HG02884 (cell line): ENCODE results near the gene MRPL38.

Experiments used
- ATAC-seq: cut with Tn5 transposase; IDR thresholded peaks from one replicate; pipeline ENCODE4 v1.9.1; 2021; ENCODE audit warnings: mild to moderate bottlenecking, moderate library complexity; ENCODE audit not compliant: unreplicated experiment

The MRPL38 gene

DNA sequence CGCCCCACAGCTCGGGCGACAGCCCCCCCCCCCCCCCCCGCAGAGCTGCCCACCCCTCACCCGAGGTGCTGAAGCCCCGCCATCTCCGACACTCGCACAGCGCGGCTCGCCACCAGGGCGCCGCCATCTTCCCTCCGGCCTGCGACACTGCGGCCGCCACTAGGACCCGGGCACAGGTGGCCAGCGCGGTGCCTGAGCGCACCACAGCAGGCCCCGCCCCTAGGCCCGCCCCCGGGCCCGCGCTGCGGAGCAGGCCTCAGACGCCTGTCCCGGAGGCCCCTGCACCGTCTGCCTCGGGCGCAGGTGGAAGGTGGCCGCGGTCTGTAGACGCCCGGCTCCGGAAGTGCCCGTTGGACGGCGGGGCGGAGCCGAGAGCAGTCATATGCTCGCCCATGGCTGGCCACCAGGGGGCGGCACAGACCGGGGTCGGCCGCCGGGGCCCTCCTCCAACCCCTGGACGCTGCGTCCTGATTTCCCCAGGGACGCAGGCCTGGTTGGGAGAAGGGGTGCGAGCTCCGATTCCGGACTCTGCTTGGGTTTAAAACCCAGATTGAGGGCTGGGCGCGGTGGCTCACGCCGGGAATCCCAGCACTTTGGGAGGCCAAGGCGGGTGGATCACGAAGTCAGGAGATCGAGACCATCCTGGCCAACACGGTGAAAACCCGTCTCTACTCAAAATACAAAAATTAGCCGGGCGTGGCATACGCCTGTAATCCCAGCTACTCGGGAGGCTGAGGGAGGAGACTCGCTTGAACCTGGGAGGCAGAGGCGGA lies at the start of gene MRPL38:
MRPL38 (minus strand) TSS at position 136 of the 773 bp plus-strand sequence; CDS start at position 127, 9 bp downstream.
- peak; percentile 96 for ATAC-seq

DNA sequence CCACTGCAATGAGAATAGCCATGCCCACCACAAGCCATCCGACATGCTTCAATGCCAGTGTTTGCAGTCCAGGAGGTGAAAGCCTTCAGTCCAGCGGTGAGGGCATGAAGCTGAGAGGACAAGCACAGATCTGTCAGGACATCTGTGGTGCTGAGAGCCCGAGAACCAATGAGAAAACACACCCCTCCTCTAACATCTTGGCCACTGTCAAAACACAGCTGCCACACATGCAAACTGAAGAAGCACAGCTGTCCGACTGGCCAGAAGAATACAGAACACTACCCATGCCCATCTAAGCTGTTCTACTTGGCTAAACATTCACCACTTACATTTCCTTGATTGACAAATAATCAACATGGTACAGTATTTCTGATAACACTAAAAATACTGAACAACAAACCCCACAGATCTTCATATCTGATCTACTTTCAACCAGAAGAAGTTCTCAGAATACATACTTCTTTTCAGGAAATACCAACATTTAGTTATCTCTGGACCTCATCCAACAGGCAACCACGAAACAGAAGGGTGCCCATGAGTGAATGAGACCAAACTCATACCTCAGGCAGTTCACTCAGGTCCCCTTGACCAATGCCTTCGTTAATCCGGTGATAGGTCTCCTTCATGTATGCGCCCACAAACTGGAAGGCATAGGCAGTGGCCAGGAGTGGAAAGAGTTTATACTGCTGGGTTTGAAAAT lies 46.3 kb upstream of the MRPL38 start:
- no peak for ATAC-seq

DNA sequence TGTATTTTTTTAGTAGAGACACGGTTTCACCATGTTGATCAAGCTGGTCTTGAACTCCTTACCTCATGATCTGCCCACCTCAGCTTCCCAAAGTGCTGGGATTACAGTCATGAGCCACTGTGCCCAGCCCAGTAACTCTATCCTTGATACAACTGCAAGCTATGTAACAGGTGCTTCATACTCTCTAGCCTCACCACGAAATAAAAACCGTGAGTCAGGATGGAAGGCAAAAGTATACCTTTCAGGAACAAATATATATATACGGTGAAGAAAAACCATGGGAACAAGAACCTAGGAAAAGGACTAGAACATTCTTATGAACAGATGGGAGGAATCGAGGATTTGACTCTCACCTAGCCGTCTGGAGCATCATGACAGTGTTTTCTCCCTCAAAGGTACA lies 45.7 kb upstream of the MRPL38 start:
- ATAC-seq, result no peak

DNA sequence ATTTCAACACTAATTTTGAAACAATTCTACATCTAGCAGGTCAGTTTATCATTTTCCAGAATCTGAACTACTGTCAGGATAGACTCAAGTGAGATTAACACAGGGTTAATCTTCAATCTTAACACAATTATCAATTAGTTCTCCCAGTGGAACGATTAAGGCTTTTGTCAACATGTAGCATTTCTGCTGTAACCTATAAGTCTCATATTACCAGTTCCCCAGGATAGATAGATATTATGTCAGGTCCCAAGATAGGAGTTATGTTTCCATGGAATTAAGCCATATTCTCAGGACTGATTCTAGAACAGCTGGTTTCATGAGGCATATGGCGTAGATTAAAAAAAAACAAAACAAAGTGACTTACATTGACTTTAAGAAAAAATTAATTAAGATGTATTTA lies 40.5 kb upstream of the MRPL38 start:
- ATAC-seq, result no peak

DNA sequence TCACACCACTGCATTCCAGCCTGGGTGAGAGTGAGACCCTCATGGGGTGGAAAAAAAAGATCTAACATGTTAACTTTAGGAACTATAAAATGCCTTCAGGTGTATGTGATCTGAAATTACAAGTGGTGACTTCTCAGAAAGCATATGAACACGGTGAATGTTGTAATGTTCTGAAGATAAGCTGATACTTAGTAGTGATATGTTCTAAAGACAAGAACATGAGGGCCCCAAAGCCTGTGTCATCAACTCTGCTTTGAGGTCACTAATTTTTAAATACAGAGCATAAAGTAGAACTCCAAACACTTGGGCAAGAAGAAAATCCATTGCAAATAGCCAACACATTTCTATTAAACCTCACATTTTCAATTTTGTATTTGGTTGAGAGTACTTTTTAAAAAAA lies 38.8 kb upstream of the MRPL38 start:
- no peak for ATAC-seq

DNA sequence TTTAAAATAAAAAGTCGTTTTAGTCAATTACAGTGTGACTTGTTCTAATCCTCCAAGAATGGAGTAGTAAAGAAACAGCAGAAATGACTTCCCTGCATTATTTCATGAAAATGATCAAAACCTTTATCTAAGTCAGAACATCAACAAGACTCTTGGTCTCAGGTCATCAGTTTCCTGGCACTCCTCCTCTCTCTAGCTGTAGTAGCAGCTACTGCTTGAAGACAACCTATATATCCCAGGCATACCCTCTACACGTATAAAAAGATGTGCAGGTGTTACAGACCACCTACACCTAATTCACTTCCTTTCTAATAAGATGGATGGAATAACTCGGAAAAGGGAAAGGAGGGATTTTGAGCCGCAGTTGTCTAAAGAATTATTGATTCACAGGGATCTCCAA lies 37.8 kb upstream of the MRPL38 start:
- ATAC-seq, result no peak

DNA sequence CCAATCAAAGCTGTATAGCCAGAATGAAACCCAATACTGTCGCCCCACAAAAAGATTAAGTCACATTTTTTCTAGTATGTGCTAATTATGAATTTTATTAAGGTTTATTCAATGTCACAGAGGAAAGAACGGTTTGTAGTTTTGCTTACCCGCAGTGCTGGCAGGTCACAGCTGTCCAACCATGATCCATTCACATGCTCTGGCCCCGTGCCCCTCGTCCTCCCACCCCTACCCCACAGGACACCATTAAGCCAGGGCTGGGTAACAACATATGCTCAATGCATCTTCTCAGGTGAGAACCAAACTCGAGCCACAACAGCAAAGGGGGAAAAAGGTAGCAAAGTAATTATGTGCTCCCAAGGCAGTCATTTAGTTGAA lies 36.7 kb upstream of the MRPL38 start:
- ATAC-seq, result no peak

DNA sequence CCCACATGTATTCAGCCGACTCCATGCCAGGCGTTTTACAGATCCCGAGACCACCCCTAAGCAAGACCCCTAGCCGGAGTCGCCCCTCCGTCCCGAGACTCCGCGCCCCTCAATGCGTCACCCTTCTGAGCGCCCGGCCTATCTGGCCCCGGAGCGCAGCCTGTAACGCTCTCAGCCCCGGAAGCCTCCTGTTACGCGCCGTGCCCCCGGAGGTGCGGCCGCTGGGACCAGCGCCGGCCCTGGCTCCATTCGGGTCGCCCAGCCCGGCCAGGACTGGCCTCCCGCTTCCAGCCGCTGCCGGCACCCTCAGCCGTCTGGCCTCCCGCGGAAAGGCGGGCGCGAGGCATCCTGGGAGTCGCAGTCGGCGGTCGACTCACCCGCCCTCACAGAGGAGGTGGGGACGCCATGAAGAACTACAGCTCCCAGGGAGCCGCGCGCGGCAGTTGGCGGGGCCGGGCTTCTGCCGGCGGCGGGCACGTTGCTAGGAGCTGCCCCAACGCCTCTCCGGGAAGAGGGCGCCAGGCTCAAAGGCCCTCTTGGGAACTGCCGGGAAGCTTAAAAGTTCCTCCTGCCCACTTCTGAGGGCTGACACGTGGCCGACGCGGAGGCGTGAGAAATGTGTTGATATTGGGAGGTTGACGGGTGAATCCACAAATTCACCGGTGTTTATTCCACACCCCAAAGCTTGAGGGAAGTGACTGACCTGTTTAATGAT lies 36.2 kb upstream of the MRPL38 start, which contains the start of gene FBF1:
FBF1 (minus strand) TSS at position 316 of the 715 bp plus-strand sequence. CDS start 2,893 bp downstream, outside the sequence.
- peak; percentile 92 for ATAC-seq

DNA sequence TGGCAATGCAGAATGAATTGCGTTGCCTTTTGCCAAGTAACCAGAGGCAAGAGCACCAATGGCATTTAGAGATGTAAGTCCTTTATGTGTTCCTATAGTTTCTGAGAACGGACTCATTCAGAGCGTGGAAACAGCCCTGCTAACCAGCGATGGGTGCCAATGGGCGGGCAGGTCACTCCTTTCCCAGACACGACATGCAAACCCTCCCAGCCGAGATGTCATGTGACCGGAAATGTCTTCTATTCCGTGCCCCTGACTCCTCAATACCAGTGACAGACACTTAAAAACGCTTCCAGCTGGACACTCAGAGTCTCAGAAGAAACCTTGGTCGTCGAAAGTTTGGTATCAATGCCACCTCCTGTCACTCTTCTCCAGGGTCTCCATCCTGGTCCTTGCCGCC lies 33.0 kb upstream of the MRPL38 start:
- ATAC-seq, result no peak

DNA sequence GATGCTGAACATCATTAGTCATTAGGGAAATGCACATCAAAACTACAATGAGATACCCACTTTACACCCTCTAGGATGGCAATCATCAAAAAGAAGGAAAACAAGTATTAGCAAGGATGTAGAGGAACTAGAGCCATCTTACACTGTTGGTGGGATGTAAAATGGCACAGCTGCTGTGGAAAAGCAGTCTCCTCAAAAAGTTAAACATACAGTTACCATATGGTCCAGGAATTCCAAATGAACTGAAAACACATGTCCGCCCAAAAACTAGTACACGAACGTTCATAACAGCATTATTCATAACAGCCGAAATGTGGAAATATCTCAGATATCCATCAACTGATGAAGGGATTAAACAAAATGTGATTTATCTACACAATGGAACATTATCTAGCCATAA lies 29.1 kb upstream of the MRPL38 start:
- no peak for ATAC-seq

DNA sequence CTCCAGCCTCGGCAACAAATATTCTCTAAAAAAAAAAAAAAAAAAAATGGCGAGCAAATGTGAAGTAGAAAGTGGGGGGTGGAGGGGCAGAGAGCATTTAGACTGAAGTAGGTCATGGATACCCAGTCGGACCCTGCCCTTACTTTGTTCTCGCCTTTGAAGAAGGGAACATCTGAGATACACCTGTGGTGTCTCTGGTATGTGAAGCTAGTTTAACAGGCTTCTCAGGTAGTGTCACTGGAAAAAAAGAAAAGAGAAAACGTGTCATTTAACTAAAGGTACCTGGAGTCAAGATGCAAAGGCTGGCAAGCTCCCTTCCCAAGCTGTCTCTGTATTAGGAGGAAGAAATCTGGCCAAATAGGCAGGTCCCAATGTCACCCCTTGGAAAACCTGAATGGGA lies 28.2 kb upstream of the MRPL38 start:
- ATAC-seq, result no peak

DNA sequence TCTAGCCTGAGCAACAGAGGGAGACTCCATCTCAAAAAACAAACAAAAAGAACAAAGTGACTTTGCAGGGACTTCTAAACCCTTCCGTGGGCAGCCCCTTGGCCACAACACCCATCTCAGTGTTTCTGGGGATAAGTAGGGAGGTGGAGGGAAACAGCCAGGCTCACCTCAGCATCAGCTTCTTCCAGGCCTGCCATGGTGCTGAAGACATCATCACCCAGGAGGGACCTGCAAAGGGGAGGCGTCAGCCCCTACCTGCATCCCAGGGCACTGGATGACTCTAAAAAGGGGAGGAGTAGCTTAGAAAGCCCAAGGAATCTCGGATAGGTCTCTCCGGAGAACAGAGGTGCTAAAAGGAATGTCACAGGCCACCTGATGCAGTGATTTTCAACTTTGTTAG lies 26.4 kb upstream of the MRPL38 start:
- no peak for ATAC-seq

DNA sequence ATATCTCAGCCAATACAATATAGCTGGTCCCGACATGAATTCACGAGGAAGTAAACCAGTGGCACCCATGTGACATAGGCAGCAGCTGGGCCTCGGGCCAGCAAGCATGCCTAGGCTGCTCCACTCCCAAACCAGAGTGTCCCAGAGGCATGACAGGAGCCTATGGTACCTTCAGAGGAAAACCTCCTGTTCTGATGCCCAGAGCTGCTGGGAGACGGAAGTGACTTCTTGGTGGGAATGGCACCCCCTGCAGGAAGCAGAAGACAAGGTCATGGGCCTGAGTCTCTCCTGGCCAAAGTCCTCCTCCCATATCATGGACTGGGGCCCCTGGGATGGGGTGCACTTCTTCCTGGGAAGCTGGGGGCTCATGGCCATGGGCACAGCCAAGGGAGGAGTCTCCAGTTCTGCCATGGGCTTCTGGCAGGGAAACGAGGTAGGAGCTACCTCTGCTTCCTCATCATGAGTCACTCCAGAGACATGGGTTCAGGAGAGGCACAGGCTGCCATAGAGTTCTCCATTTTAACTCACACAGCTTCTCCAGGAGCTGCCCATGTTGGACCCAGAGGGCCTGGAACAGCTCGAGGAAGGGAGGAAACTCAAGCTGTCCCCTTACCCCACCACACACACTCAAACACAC lies 22.7 kb upstream of the MRPL38 start:
- ATAC-seq, result no peak

DNA sequence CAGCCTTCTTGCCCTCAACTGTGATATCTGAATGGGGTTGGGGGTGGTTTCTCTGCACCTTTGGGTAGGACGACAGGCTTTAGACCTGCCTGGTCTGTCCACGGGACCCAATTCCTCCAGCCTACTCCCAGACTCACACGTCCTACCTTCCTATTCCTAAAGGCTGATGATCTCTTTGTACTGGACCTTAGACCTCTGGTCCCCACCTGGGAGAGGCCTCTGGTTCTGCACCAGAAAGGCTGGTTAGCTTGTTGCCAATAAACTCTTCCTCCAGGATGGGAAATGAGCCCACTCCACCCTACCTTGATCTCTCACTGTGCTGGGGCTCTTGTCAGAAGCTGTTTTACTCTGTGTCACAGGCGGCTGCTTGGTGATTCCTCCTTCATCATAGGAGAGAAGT lies 21.8 kb upstream of the MRPL38 start:
- no peak for ATAC-seq

DNA sequence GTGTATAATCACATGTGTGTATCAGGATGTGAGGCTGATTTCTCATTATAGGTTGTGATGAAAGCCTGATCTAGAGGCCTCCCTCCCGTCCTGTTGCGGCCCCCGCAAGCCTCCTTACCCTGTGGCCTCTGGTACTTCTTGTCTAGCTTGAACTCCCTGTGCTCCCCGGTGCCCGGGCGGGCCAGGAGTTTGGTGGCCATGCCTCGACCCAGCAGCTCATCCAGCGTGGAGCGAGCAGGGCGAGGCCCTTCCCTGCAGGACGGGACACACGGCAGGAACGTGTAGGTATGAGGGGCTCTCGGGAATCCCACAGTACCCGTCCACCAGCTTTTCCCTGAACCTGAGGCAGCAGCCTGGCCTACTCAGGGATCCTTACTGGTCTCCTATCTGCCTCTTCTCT lies 21.2 kb upstream of the MRPL38 start:
- ATAC-seq, result no peak

DNA sequence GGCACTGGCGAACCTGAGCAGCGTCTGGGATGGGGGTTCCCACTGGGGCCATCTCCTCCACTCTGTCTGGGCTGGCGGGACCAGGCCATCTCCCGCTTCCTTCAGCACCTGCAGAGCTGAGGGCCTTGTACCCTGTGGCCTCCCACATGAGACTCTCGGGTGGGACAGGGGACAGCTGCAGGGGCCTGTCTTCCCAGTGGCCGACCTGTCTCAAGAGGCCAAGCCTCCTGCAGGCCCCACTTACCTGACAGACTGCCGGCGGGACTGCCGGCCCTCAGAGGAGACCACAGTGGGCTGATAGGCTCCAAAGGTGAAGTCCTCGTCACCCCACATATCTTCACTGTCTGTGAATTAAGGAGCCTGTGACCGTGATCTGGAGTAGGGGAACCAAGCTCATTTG lies 20.4 kb upstream of the MRPL38 start:
- no peak for ATAC-seq

DNA sequence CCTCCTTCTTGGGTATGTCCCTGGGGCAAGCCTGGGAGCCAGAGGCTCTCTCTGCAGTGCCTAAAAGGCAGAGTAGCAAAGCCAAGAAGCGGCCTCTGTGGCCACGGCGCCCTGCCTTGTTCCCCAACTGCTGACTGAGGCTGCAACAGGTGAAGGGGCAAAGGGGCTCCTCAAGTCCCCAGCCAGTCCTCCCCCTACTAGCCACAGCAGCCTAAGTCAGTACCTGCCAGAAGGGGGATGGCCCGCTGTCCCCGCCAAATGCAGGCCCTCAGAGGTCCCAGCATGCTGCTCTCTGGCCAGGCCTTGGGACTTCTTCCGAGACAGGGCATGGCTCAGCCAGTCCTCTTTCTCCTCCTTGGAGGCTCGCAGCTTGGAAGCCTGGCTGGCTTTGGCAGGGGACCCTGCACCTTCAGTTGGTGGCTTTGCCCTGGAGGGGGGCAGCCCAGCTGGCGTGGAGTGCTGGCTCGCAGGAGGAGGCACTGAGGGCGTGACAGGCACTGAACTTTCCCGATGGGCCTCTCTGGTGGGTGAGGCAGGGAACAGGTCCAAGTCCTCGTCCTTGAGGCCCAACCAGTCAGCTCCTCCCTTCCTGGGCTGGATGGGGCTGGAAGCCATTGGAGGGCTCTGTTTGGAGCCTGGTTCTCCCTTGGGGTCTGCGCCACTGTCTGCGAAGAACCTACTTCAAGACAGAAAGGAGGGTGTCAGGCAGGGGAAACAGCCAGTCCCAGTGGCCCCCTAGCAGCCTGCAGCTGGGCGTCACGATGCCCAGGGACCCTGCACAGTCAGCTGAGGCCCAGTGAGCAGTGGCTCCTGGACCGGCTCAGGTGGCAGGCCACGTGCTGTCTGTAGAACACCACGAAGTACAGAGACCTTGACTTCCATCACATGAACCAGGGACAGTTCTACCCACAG lies 18.5 kb upstream of the MRPL38 start:
- no peak for ATAC-seq

DNA sequence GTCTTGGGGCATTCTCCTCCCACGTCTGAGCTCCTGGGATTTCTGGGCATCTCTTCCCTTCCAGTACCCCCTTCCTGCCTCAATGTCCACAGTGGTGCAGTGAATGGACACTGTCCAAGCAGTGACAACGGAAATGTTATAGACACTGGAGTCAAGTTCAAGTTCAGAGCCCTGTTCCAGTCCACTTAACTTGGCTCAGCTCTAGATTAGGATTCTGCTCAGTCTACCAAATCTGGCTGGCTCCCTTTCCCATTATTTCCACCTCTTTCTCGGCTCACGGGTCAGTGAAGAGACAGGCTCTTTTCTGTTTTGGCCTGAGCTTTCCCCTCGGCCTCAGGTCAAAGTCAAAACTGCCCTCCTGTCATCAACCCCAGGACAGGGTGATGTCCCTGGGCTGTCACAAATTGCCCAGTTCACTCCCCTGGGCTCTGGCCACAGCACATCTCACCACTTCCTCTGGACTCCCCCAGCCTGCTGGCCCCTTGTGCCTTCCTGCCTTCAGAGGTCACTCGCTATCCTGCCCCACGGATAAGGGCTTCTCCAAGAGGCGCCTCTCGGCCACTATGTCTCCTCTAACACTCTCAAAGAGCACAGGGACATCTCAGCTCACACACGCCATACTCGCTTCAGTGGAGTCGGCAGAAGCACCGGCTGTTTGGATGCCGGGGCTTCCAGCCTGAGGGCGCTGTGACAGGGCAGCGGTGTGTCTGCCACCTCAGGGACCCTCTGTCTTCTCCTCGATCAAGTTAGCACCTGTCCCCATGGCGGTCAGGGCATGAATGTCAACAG lies 17.7 kb upstream of the MRPL38 start:
- ATAC-seq, result no peak

DNA sequence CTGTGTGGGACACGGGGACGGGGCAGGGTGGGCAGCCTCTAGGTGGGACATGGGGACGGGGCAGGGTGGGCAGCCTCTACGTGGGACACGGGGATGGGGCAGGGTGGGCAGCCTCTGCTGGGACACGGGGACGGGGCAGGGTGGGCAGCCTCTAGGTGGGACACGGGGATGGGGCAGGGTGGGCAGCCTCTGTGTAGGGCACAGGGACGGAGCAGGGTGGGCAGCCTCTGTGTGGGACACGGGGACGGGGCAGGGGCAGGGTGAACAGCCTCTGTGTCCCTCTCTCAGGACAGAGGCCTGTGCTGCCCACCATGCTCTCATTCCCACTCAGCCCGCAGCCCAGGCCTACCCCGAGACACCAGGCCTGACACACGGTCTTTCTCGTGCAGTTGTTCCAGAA lies 16.9 kb upstream of the MRPL38 start:
- no peak for ATAC-seq
